Activated effector memory CD4-positive, alpha-beta T cell treated with anti-CD3 and anti-CD28 coated beads, Interleukin-2, amount 50 U/mL, for 16 hours (primary cell): ENCODE data around the gene WNT7A.

Experiments used
- DNase-seq: peaks from one replicate; pipeline ENCODE4 v3.0.0-alpha.2; 2020

The WNT7A gene

DNA sequence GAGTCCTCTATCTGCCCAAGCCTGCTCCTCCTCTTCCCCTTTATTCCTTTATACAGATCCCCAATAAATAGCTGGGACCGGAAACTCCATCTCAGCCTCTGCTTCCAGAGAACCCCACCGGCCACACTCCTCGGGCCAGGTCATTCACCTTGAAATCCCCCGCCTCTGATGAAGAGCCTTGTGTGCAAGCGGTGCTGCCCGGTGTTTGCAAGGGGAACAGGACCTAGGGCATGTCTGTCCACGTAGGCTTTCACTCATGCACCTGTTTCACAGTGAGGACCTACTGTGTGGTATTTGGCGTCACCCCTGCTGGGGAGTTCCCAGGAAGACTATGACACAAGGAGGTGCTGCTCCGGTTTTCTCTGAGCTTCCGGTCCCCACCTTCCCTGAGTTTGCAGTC lies 54.0 kb downstream of the WNT7A start:
- DNase-seq: no peak

DNA sequence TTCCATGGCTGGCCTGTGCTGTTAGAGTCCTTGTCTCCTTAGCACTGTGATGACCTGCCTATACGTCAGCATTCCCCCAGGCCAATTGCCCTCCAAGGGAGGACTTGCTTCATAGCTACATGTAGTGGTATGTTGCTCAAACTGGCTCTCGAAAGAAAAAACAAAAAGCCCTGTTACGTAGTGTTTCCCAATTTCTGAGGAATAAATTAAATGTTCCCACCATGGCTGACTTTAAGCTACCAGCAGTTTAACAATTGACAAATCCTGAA lies 54.6 kb downstream of the WNT7A start:
- no peak for DNase-seq

DNA sequence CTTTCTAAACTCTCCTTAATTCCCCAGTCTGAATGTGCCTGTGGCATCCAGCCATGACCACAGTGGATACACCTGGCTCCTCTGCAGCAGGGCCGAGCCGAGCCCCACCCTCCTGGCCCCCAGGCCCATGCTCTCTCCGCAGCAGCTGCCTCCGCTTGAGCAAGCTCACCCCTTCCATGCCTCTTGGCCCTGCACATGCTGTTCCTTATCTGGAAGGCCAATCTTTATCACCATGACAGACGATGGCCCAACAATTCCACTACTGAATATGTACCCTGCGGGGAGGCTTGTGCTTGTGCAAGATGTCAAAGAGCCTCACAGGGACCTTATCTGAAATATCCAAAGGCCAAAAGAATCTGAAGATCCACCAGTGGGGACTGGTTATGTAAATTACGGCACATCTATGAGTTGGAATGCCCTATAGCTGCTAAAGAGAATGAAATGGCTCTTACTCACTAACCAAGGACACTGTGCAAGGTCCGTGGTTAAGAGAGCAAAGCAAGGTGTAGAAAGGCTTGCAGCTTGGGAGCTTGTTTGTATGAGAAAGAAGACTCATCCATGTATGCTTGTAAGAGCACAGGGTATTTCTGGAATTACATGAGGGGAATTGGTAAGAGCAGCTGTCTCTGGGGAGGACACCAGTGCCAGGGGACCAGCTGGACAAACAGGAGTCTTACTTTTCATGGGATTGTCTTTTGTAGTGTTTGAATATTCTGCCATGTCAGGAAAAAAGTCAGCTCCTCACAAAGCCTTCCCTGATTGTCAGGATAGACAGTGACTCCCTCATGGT lies 55.2 kb downstream of the WNT7A start:
- DNase-seq: no peak

DNA sequence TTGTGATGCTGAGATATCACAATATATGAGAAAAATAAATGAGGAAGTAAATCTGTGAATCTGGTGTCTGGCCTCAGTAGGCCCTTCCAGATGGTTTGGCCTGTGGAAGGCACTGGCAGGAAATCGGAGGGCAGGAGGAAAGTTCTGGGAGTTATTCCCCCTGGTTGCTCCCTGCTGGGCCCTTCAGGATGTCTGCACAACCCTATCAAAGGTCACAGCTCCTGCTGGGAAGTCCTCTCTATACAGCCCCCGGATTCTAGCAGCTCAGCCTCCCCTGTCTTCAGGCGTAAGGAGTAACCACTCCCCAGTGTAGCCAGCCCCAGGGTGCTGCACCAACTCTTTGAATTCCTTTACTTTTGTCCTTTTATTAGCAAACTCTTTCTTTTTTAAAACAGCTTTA lies 56.2 kb downstream of the WNT7A start:
- no peak for DNase-seq

DNA sequence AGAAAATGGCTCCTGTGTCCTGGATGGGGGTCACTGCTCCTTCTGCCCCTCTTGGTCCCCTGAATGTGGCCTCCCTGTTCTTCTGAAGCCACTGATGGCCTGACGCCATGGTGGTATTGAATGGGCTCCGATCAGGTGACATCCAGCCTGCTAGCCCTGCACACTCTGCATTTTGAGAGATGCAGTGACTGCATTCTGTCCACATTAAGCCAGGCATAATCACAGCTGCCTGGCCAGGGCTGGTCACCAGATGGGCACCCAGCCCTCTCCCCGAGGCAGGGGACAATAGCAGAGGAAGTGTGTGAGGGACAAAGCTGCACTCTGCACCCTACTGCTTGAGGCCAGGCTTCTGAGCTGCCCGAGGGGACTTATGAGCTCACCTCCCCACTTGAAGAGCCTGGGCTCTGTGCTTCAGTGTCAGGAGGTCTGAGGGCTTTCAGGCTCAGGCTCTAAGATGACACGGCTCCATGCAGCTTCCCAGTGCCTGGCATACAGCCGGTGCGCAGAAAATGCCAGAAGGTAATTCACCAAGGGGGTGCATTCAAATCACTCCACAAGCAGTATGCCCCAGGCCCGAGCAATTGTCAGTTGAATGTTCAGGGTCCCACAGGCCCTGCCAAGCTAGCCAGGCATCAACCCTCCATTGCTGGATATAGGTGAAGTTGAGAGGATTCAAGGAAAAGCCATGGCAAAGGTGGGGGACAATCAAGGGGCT lies 56.8 kb downstream of the WNT7A start:
- no peak for DNase-seq

DNA sequence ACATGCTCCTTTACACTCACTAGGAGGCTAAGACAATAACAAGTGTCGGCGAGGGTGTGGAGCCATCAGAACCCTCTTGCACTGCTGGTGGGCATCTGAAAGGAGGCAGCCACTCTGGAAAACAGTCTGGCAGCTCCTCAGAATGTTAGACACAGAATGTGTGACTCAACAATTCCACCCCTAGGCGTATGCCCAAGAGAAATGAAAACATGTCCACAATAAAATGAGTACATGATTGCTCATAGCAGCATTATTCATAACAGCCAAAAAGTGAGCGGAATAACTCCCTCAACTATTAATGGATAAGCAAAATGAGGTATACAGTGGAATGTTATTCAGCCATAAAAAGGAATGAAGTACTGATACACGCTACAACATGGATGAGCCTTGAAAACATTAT lies 57.8 kb downstream of the WNT7A start:
- no peak for DNase-seq

DNA sequence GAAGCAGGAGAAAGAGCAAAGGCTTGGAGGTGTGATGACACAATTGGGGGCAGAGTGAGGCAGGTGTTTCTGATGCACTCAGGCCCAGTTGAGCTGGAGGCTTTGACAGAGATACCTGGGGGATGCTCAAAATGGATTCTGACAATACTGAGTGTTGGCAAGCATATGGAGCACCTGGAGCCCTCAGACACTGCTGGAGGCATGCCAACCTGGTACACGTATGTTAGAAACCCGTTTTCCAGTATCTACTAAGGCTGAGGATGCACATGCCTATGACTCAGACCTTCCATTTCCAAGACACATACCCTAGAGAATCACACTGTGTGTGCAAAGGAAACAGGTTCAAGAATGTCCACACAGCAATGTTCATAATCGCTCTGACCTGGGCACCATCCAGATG lies 58.7 kb downstream of the WNT7A start:
- DNase-seq: no peak

DNA sequence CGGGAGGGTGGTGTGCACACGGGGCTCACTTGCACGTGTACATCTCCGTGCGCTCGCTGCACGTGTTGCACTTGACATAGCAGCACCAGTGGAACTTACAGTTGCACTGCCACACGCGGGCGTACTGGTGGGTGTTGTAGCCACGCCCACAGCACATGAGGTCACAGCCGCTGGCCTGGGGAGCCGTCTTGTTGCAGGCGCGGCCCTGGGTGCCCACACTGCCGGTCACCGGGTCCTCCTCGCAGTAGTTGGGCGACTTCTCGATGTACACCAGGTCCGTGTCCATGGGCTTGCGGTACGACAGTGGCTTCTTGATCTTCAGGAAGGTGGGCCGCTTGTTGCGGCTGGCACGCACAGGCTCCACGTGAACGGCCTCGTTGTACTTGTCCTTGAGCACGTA lies 61.0 kb downstream of the WNT7A start:
- no peak for DNase-seq

DNA sequence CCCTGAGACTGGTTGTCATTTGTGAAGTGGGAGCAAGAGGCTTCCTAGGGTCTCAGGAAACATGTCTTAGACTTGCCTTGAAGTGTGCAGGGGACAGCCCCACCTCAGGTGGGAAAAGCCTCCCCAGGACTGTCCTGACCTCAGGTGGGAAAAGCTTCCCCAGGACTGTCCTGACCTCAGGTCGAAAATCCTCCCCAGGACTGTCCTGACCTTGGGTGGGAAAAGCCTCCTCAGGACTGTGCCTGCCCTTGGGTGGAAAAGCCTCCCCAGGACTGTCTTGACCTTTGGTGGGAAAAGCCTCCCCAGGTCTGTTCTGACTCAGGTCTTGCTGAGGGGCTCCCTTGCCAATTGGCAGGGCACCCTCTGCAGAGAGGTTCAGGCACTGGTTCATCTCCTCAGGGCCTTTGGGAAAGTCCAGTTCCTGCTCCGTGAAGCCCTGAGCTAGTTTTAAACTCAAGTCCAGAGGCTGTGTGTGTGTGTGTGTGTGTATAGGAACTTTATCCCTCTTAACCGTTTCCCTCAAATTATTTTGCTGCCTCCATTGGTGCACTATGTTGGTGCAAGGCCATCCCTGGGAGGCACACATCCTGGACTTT lies 64.7 kb downstream of the WNT7A start:
- no peak for DNase-seq

DNA sequence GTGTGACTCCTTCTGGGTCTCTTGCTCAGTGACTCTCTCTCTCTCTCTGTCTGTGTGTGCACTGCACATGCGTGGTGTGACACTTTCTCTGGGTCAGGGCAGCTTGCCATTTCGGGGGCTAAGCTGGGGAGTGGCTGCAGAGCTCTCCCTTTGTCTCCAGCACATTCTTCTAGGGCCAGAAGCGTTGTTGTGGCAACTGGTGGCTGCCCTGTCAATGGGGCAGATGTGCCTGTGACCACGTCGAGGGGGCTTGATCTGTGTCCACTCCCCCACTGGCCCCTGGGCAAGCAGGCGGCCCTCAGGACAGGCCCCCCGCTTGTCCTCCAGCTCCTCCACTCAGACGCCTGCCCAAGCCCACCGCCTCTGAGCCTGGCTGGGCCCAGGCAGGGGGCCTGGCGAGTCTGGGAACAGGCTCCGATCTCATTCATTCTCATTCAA lies 67.8 kb downstream of the WNT7A start:
- DNase-seq: no peak

DNA sequence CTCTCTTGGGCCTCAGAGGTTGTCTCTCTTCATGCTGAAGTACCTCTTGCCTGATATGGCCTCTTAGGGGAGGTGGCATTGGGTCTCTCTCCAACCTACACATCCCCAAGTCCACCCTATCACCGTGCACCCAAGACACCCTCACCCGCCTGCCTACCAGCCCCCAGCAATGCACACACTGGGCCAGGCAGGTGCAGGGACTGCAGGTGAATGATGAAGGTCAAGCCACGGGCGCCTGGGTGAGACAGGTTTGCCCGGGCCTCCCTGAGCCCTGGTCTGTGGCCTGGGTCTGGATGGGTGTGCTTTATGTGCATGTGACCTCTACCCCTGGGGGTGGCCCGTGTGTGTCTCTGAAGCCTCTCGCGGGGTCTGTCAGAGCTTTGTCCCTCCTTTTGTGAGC lies 68.3 kb downstream of the WNT7A start:
- DNase-seq: no peak

DNA sequence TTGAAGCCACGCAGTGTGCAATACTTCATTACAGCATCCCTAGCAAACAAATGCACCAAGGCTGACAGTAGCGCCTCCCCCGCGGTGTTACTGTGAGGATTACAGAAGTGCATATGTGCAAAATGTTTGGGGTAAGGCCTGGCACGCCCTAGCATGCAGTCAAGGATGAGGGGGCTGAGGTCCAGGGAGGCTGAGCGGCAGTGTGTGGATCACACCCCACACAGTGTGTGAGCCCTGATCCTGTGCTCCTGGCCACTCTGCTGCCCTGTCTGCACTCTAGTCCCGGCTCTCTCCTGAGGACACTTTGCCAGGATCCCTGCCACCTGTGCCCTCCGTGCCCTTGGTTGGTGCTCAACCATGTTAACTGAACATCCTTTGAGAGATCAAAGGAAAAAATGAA lies 71.3 kb downstream of the WNT7A start:
- DNase-seq: no peak

DNA sequence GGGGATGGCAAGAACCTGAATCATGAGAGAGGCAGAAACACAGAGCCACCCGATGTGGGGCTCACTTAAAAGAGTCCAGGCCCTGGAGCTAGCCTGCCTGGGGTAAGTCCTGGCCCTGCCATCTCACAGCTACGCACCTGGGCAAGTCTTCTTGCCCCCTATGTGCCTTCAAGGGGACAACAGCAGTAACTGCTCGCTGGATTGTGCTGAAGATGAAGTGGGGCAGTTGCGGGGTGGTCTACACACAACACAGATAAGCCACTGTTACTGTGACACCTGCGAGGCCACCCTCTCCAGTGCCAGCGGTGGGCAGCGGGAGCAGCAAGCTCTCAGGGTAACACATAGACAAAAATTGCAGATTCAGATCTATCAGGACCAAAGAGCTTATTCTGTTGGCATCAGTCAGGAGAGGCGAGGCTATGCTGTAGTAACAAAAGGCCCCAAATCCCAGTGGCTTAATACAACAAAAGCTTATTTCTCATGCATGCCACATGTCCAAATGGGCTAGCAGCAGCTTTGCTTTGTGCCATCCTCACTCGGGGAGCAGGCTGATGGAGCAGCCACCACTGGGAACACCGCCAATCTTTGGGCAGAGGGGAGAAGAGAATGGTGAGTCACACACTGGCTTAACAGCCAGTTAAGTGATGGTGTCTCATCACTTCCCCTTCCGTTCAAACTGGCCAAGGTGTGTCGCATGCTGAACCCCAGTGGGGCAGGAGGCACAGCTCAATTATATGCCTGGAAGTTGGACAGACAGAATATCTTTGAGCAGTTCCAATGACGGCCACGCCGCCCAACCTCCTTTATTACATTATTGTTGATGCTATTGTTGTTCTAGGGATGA lies 78.3 kb downstream of the WNT7A start:
- no peak for DNase-seq

DNA sequence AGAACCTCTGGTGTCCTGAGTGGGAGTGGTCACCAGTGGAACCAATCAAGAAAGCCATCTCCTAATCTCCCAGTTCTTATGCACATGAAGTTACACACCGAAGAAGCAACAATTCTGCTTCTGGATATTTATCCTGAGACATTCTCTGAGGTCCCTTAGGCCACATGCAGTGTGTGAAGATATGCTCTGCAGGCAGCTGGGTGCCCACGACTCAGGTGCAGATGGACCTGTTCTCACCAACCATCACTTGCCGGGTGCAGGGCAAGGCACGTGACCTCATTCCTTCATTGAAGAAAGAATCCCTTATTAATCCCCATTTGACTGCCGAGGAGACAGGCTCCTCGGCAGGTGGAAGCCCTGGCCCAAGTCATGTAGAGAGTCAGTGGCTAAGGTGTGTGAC lies 79.8 kb downstream of the WNT7A start:
- DNase-seq: no peak

DNA sequence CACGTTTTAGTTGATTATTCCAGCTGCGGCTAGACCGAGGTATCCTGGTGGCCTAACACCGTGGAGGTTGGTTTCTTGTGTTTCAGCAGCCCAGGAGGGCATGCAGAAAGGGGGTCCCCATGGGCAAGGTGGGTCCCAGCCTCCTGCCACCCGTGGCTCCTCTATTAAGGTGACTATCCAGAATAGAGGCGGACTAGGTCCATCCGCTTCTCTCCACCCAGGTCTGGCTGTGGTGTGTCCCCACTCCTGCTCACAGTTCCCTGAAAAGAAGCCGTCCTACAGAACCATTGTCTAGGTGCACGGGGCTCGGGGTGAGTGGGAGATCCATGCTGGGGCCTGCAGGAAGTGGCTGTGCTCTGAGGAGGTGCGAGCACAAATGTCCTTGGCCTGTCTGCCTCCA lies 81.5 kb downstream of the WNT7A start:
- DNase-seq: no peak

DNA sequence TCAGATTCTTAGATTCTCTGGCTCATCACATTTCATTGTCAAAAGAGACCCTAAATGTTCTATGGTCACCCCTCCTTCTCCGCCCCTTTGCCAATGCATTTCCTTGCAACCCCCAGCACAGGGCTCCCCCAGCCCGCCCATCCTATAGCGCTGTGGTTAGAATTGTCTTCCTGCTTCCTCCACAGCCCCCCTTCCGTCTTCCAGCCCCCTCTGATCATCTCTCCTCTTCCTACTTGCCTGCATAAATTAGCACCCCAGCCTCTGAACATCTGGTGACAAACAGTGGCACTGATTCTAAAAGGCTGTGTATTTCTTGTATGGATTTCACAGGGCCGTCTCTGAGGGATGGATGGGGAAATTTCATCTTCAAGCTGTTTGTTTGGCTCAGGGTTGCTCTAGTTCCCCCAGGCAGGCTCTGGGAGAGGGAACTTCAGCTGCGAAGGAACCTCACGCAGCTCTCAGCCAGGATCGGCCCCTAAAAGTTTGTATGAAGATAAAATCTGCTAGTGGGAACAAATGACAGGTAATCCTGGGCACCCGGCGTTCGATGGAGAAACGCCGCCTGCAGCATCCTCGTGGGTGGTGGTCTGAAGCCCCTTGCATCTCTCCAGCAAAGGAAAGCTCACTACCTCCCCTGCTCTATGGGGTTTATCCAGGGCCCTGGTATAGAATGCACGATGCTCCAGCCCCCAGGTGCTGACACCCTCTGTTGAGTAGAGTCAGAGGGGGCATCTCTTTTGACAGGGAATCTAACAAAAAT lies 83.0 kb downstream of the WNT7A start:
- no peak for DNase-seq

DNA sequence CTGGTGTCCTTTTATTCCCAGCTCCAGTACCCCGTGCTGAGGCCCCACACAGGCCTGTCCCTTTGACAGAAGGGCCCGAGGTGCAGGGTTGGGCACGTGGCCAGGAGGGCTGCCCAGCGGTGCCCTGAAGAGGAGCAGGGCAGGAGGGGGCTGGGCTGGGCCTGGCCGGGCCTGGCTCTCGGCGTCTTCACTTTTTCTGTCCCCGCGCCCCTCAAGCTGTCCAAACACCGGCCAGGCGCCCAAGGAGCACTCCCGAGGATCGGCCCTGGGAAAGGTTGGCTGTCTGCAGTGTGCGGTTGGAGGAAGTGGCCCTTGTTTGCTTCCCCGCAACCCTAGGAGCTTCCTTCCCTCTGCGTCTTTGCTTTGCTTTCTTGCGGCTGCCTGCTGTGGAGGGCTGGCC lies 84.1 kb downstream of the WNT7A start:
- no peak for DNase-seq

DNA sequence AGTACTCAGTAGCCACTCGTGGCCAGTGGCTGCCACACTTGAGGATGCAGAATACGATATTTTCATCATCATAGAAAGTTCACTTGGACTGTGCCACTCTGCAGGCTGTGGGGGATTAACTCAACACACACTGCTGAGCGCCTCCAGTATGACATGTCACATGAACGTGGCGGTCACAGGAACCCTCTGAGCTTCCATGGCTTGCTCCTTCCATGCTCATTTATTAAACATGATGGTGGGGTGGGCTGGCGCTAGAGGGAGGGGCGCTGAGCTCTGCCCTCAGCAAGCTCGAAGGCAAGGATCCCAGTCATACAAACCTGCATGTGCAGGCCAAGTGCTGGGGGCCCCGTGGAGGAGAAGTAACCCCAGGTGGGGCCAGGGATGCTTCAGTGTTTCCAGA lies 85.5 kb downstream of the WNT7A start:
- no peak for DNase-seq

DNA sequence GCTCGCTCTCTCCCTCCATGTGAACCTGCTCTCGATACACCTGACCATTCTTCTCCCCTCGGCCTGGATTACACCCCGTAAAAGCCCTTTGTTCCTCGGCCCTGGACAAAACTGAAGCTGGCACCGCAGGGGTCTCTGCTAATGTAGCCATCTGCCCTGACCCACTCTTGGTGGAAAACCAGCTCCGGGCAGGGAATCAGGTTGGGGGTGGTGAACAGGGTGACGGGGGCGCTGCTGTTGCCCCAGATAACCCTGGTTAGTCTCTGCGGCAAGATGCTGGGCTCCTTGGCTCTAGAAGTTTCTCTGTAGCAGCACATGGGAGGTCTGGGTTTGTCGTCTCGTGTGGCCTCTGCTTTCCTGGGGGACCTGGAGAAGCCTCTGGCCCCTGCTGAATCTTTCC lies 86.4 kb downstream of the WNT7A start:
- DNase-seq: no peak

DNA sequence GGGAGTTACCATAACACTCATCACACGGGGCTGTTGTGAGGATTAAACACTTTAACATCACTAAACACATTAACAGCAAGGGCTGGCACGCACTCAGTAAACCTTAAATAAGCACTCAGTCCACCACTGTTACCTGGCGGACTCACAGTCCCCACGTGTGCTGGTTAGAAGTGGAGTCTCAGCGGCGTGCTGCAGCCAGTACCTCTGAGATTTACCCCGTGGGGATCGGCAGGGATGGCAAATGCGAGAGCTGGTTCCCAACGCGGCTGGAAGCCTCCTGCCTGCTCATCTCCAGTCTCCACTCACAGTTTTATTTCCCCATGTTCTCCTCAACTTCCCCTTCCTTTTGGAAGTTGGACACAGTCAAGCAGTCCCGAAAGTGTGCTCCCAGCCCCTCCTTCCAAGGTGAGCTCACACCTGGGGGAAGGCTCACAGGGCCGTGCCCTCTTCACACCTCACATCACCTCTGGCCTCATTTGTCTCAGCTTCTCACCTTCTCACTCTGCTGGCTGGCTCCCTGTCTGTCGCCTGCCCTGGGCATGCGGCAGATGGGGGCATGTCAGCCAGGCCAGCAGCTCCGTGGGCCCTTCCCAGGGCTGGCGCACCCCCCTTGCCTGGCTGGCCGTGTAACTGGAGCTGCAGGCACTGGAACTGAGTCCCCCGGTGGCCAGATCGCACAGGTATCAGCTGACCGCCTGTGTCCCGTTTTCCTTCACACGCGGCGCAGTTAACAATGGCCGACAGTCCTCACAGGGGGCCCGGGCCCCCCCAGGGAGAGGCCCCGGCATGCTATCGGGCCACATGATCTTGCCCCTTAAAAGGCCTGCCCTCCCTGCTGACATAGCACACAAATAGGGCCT lies 87.1 kb downstream of the WNT7A start:
- DNase-seq: no peak

DNA sequence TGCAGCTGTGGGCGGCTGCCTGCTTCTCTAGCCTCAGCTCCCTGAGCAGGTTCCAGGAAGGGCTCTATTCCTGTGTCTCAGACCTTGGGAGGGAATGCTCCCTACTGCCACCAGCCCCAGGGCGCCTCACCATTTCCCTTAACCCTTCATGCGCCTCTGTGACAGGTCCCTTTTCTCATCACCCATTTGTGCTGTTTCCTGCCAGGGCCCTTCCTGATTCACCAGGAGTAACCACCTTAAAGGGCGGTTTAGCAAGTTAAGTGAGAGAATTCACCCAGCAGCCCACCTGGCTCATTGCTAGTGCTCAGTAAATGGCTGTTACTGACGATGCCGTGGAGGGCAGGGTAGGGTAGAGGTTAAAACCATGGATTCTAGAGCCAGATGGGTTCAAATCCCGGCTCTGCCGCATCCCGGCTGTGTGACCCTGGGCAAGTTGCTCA lies 87.8 kb downstream of the WNT7A start:
- DNase-seq: no peak
